ENCODE measurements around the gene CFAP410. TPM values are rescaled to one million over a fixed set of nuclear protein-coding genes. Genes with fewer than 3 reads are reported as not detected.
A peak's percentile ranks its signal among the peaks of the same experiment; 100 is the strongest.

Gene CFAP410
- total and polyA plus RNA-seq, 2 of the 13 experiments (the other 11 are each of a cell fraction or from before 2014, with no cell fraction given): 8.0 to 20.1 TPM

- TF ChIP-seq EZH2 (conservative IDR thresholded peaks at IDR 0.05; ENCODE audit: low read depth, low read length) (no peak), ZNF205 (CRISPR knock-in tag; IDR thresholded peaks at IDR 0.05) (no peak), ZNF713 (CRISPR knock-in tag; IDR thresholded peaks at IDR 0.05) (no peak), ZBTB7A (CRISPR knock-in tag; IDR thresholded peaks at IDR 0.05) (0 out of 2 replicates have a peak, but pooled peaks have one; percentile 44), HIVEP1 (CRISPR knock-in tag; IDR thresholded peaks at IDR 0.05) (0 out of 2 replicates have a peak, but pooled peaks have one; percentile 34)
- TF ChIP-seq, protein P1, sequence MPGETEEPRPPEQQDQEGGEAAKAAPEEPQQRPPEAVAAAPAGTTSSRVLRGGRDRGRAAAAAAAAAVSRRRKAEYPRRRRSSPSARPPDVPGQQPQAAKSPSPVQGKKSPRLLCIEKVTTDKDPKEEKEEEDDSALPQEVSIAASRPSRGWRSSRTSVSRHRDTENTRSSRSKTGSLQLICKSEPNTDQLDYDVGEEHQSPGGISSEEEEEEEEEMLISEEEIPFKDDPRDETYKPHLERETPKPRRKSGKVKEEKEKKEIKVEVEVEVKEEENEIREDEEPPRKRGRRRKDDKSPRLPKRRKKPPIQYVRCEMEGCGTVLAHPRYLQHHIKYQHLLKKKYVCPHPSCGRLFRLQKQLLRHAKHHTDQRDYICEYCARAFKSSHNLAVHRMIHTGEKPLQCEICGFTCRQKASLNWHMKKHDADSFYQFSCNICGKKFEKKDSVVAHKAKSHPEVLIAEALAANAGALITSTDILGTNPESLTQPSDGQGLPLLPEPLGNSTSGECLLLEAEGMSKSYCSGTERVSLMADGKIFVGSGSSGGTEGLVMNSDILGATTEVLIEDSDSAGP (CRISPR knock-in tag; IDR thresholded peaks at IDR 0.05; ENCODE audit: borderline replicate concordance): peak; percentile 42; the same call in 1 of the 2 replicates
- TF ChIP-seq, protein P2, sequence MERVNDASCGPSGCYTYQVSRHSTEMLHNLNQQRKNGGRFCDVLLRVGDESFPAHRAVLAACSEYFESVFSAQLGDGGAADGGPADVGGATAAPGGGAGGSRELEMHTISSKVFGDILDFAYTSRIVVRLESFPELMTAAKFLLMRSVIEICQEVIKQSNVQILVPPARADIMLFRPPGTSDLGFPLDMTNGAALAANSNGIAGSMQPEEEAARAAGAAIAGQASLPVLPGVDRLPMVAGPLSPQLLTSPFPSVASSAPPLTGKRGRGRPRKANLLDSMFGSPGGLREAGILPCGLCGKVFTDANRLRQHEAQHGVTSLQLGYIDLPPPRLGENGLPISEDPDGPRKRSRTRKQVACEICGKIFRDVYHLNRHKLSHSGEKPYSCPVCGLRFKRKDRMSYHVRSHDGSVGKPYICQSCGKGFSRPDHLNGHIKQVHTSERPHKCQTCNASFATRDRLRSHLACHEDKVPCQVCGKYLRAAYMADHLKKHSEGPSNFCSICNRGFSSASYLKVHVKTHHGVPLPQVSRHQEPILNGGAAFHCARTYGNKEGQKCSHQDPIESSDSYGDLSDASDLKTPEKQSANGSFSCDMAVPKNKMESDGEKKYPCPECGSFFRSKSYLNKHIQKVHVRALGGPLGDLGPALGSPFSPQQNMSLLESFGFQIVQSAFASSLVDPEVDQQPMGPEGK (CRISPR knock-in tag; IDR thresholded peaks at IDR 0.05): peak; percentile 20; the same call in 1 of the 2 replicates
Measured at GRCh38 chr21:44377201-44377921, 38.2 kb upstream of the CFAP410 start (continued).

- Histone ChIP-seq H3K27ac (ENCODE audit: extremely low read length, insufficient read depth, low read length) (no peak overlapping the region), H3K27me3 (ENCODE audit: control insufficient read depth in 1 of 2, insufficient read depth in 2 of 2, low read length in 2 of 2) (peaks cover 16 to 53% of the 10 kb centered on the region in 2 experiments), H3K4me1 (ENCODE audit: insufficient read depth, low read length) (no peaks in the 10 kb centered on the region), H4K20me1 (ENCODE audit: insufficient read depth, low read length) (no peaks in the 10 kb centered on the region), H3K4me3 (replicated peaks in 1 of 3; ENCODE audit: insufficient read depth in 1 of 3, low read depth in 2 of 3, low read length in 3 of 3) (no peak overlapping the region), H3K36me3 (replicated peaks in 1 of 2; ENCODE audit: control insufficient read depth in 1 of 2, insufficient read depth in 2 of 2, low read length in 2 of 2) (no peaks in the 10 kb centered on the region), H3K9me3 (ENCODE audit: low read length) (no peaks in the 10 kb centered on the region), H2AFZ (ENCODE audit: low read length) (no peak overlapping the region), H3K79me2 (ENCODE audit: insufficient read depth, low read length) (no peaks in the 10 kb centered on the region), H3K9ac (ENCODE audit: insufficient read depth, low read depth, low read length) (no peak overlapping the region), H3K4me2 (ENCODE audit: low read depth, low read length) (no peak overlapping the region)
- intact Hi-C loops (cut with micrococcal nuclease; ENCODE audit: unreplicated experiment) (no loop called here), in situ Hi-C loops (cut with HindIII; ENCODE audit: extremely low pct_ligation_motif_present, low pct_unique_long_range_greater_than_20kb) (loop anchor here (5.0 kb wide), 2 partner anchors 51 to 106 kb away; no protein-coding TSS in a partner anchor)
- DNase-seq (ENCODE audit: low spot score): no peak
- no TSS peak for BruUV-seq (replicated peaks)
- ATAC-seq: no peak
- CTCF ChIA-PET (ENCODE audit: low intra/inter-chr PET ratio, low total read pairs): no interaction called here
- 29% methylated on average over 6 of the region's 9 CpGs for WGBS (ENCODE audit: low lambda C conversion rate)
- POLR2A ChIA-PET: no interaction called here
- no peak for FAIRE-seq
- TF ChIP-seq ZSCAN12 (CRISPR knock-in tag; IDR thresholded peaks at IDR 0.05) (no peak), ZNF432 (CRISPR knock-in tag; IDR thresholded peaks at IDR 0.05; ENCODE audit: borderline replicate concordance) (no peak), ZBTB25 (CRISPR knock-in tag; IDR thresholded peaks at IDR 0.05) (no peak), NR0B2 (CRISPR knock-in tag; IDR thresholded peaks at IDR 0.05) (no peak), CREB3 (CRISPR knock-in tag; IDR thresholded peaks at IDR 0.05) (no peak), ZNF460 (CRISPR knock-in tag; IDR thresholded peaks at IDR 0.05; ENCODE audit: borderline replicate concordance) (no peak)
Measured at GRCh38 chr21:44376606-44377005, 37.4 kb upstream of the CFAP410 start.
